HL-60 (cell line): ENCODE results near the gene EEF2KMT.
"Not testable (repeated sequence)": the region's sequence is repeated elsewhere in the genome, so short reads cannot be mapped to it uniquely, and the experiment has no call there.

Source experiments
- DNase-seq, 2 experiments: peaks; one replicate each; pipeline ENCODE4 v3.0.0-alpha.2; 2010 to 2020; ENCODE audit warnings: low read depth in 1 of 2, low spot score in 1 of 2
- H3K27ac ChIP-seq: fragments of 250-450 bp; sonication (Bioruptor Pico); replicated peaks from 2 replicates; pipeline ENCODE4 v1.5.1; 2020; ENCODE audit warnings: mild to moderate bottlenecking, moderate library complexity
- H3K27me3 ChIP-seq: fragments of 250-450 bp; sonication (Bioruptor Pico); 2 replicates; pipeline ENCODE4 v1.5.1; 2021; ENCODE audit warnings: mild to moderate bottlenecking, moderate library complexity; ENCODE audit not compliant: insufficient read depth, poor library complexity, severe bottlenecking
- H3K4me3 ChIP-seq: replicated peaks from 2 replicates; pipeline ENCODE4 v1.5.1; 2011; ENCODE audit warnings: mild to moderate bottlenecking, control low read depth, low read length; ENCODE audit not compliant: insufficient read depth
- CTCF ChIP-seq: IDR thresholded peaks from one replicate; pipeline ENCODE4 v1.5.1; 2011; ENCODE audit warnings: low read length, control low read depth, inconsistent platforms; ENCODE audit not compliant: insufficient read depth
- GABPA ChIP-seq: IDR thresholded peaks from 2 replicates; pipeline ENCODE4 v1.6.1; 2012; ENCODE audit warnings: low read depth
- POLR2AphosphoS5 ChIP-seq: IDR thresholded peaks from 2 replicates; pipeline ENCODE4 v1.6.1; 2012; ENCODE audit warnings: low read depth
- REST ChIP-seq: IDR thresholded peaks from 2 replicates; pipeline ENCODE4 v1.6.1; 2012; ENCODE audit warnings: low read depth; ENCODE audit not compliant: insufficient replicate concordance
- SPI1 ChIP-seq: IDR thresholded peaks from 2 replicates; pipeline ENCODE4 v1.6.1; 2012; ENCODE audit warnings: low read depth, mild to moderate bottlenecking, borderline replicate concordance

EEF2KMT gene

DNA sequence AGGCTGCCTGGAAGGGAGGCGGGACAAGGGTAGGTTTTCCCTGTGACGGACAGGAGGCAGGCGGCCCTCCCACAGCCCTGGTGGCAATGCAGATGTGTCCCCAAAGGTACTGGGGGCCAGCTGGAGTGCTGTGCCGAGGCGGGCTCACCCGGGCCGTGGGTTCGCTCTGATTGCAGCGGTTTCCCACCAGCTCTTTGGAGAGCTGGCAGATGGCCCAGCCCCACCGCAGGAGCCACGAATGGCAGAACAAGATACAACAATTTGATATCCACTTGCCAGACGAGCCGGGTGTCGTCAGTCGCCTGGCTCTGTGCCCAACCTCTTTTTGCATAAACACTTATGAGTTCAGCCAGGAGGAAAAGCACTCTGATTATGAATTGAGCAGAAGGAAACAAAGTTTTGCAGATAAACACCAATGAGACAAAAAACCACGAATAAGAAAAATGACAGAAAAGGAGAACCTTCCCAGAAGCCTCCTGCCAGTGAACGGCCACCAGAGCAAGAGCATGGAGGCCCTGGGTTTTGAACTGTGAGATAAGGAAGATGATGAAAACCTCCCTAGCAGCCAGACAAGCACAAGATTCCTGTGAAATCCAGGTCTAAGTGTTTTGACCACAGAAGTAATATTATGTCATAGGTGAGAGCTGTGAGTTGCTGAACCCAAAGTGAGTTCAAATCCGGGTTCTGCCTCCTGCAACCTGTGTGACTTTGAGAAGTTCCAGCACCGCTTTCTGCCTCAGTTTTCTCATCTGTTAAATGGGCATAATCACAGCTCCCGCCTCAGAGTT lies 19.9 kb upstream of the EEF2KMT start:
- not testable (repeated sequence) for H3K27me3 ChIP-seq, H3K27ac ChIP-seq, H3K4me3 ChIP-seq
- peak; percentile 85; the same call in 1 of the 2 replicates for TF ChIP-seq POLR2AphosphoS5
- DNase-seq, result peak in 1 of 2 experiments; percentile 64

- not testable (repeated sequence) for DNase-seq, H3K4me3 ChIP-seq, H3K27ac ChIP-seq, H3K27me3 ChIP-seq
Measured at GRCh38 chr16:5116780-5117295, 19.2 kb upstream of the EEF2KMT start.

DNA sequence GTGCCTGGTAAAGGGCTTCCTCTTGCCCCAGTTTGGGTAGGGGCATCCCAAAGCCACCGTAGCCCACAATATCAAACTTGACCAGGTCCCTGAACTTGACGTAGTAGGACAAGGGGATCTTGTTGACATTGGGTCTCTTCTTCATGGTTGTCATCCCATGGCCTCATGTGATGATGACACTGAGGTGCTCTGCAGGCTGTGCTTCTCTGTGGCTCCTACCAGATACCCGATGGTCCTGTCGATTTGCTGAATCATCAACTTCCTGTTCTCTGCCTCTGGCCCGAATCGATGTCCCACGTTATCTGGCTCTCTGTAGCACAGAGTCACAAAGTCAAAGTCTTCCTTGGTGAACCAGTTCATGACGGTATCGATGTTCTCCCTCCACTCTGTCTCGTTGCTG lies 13.3 kb upstream of the EEF2KMT start:
- not testable (repeated sequence) for H3K4me3 ChIP-seq, H3K27me3 ChIP-seq, H3K27ac ChIP-seq, DNase-seq

DNA sequence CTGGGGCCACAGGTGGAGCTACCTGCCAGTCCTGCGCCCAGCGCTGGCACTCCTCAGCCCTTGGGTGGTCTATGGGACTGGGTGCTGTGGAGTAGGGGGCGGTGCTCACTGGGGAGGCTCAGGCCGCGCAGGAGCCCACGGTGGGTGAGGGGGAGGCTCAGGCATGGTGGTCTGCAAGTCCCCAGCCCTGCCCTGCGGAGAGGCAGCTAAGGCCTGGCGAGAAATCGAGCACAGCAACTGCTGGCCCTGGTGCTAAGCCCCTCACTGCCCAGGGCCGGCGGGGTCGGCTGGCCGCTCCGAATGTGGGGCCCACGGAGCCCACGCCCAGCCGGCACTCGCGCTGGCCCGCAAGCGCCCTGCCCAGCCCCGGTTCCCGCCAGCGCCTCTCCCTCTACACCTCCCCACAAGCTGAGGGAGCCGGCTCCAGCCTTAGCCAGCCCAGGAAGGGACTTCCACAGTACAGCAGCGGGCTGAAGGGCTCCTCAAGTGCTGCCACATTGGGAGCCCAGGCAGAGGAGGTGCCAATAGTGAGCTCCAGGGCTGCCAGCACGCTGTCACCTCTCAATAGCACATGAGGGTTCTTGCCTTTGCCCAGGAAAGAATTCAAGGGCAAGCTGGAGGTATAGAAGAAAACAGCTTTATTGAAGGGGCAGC lies 11.0 kb upstream of the EEF2KMT start:
- no peak overlapping the region for H3K4me3 ChIP-seq
- TF ChIP-seq REST, result no peak
- no peak for TF ChIP-seq SPI1
- TF ChIP-seq CTCF, result no peak
- no peak for TF ChIP-seq POLR2AphosphoS5
- no peak for TF ChIP-seq GABPA
- H3K27me3 ChIP-seq, result no peaks in the 10 kb centered on the region
- DNase-seq, result no peak
- H3K27ac ChIP-seq, result no peak overlapping the region

DNA sequence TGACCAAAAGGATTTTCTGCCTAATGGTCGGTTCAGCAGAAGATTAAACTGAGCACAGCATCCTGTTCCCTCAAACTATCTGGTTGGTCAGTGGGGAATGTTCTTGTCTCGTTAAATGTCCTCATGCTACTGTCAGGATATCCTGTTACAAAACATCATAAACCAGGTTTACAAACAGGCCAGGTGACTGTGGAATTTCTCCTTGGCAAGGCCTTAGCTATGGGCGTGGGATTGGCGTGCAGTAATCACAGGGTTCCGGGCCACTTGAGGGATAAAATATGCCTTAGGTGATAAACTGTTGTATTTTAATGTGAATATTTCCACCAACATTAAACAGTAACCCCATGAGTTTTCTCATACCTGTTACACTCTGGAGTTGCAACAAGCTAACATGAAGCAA lies 7.4 kb upstream of the EEF2KMT start:
- not testable (repeated sequence) for H3K27me3 ChIP-seq, H3K27ac ChIP-seq, DNase-seq, H3K4me3 ChIP-seq

- not testable (repeated sequence) for DNase-seq, H3K4me3 ChIP-seq, H3K27ac ChIP-seq, H3K27me3 ChIP-seq
Measured at GRCh38 chr16:5103296-5104032, 5.9 kb upstream of the EEF2KMT start.

GRCh38 chr16:5099174-5099573 lies 1.6 kb upstream of the EEF2KMT start:
- not testable (repeated sequence) for H3K4me3 ChIP-seq, H3K27ac ChIP-seq, DNase-seq, H3K27me3 ChIP-seq

GRCh38 chr16:5098221-5099159 lies 895 bp upstream of the EEF2KMT start:
- DNase-seq, result peak in 1 of 2 experiments; percentile 41
- Histone ChIP-seq H3K4me3 (peak overlapping the region; percentile 75), H3K27ac (peak overlapping the region; percentile 48)
- not testable (repeated sequence) for H3K27me3 ChIP-seq

DNA sequence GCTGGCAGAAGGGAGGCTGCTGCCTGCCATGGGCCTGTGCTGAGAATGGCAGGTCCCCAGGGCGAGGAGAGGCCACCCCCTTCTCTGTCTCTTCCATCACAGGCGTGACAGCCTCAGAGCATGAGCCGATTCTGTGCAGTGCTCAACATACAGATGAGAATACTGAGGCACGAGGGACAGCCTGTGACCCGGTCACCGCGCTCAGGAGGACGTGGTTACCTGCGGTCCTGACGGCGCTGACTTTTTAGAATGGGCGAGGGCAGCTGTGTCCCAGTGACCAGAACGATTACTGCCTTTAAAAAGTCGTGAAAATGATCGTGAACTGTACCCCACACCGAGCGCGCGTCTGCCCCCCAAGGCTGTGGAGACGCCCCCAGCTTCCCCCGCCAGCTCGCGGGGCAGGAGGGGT lies 530 bp downstream of the EEF2KMT start:
- Histone ChIP-seq H3K27ac (peak overlapping the region; percentile 63), H3K4me3 (peak overlapping the region; percentile 75)
- peak in 1 of 2 experiments; percentile 33 for DNase-seq
- not testable (repeated sequence) for H3K27me3 ChIP-seq

DNA sequence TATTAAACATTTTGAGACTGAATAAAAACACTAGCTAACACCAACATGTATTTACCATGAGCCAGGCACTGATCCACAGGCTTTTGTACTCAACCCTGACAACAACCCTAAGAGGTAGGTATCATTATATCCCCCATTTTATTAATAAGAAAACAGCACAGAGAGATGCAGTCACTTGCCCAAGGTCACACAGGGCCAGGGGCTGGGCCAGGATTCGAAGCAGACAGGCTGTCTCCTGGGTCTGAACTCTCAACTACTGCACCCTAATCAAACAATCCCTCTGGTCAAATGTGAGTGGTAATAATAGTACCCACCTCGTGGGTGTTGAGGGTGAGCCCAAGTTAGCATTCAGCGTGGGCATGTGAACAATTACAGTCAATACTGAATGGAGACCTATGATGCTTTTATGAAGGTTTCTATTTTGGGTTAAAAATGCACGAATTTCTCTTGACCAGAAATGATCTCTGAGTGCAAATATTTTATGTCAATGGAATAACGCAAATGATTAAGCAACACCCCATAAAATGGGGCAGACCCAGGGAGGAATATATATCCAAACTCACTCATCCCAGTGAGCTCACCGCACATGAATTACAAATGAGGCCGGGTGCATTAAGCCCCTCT lies 1.0 kb downstream of the EEF2KMT start:
- H3K27ac ChIP-seq, DNase-seq: not testable (repeated sequence)

More for the DNA sequence above, 1.0 kb downstream of the EEF2KMT start:
- H3K27me3 ChIP-seq, result not testable (repeated sequence)
- H3K4me3 ChIP-seq, result peak overlapping the region; percentile 75
